Stimulated activated CD8-positive, alpha-beta memory T cell treated with anti-CD3 and anti-CD28 coated beads, Interleukin-4, amount 100 ng/mL, for 24 hours (primary cell): ENCODE measurements around the gene MAGEA2B.
"Not testable (repeated sequence)": the region's sequence is repeated elsewhere in the genome, so short reads cannot be mapped to it uniquely, and the experiment has no call there.

Experiments used
- DNase-seq: peaks from one replicate; pipeline ENCODE4 v3.0.0-alpha.2; 2020; ENCODE audit warnings: low read depth

Gene MAGEA2B

GRCh38 chrX:152713815-152714787 lies at the start of gene MAGEA2B:
Gene MAGEA2B (plus strand): TSS chrX:152714628. CDS start chrX:152717107, 2,479 bp downstream.
- DNase-seq = not testable (repeated sequence)

GRCh38 chrX:152674135-152674534 lies 40.3 kb upstream of the MAGEA2B start:
- DNase-seq = no peak

GRCh38 chrX:152674652-152675051 lies 39.8 kb upstream of the MAGEA2B start:
- not testable (repeated sequence) for DNase-seq

- DNase-seq = not testable (repeated sequence)
Measured at GRCh38 chrX:152681012-152681411, 33.4 kb upstream of the MAGEA2B start.

GRCh38 chrX:152697952-152698931 lies 16.2 kb upstream of the MAGEA2B start, which contains the start of gene MAGEA3:
Gene MAGEA3 (plus strand): TSS chrX:152698794. CDS start chrX:152700833, 2,039 bp downstream.
- not testable (repeated sequence) for DNase-seq

- DNase-seq = not testable (repeated sequence)
Measured at GRCh38 chrX:152700390-152700789, 14.0 kb upstream of the MAGEA2B start.

- DNase-seq = not testable (repeated sequence)
Measured at GRCh38 chrX:152706500-152706899, 7.9 kb upstream of the MAGEA2B start.

GRCh38 chrX:152709173-152709572 lies 5.3 kb upstream of the MAGEA2B start, which contains the start of gene CSAG2:
Gene CSAG2 (minus strand): TSS chrX:152709273. CDS start chrX:152709112, 161 bp downstream.
- DNase-seq = not testable (repeated sequence)

- not testable (repeated sequence) for DNase-seq
Measured at GRCh38 chrX:152713195-152713594, 1.2 kb upstream of the MAGEA2B start.

- DNase-seq = no peak
Measured at GRCh38 chrX:152725409-152725808, 11.0 kb downstream of the MAGEA2B start.

GRCh38 chrX:152733261-152733975 lies 19.0 kb downstream of the MAGEA2B start, which contains the start of the genes CSAG1 and MAGEA12:
Gene CSAG1 (minus strand): TSS chrX:152733721. CDS start chrX:152732460, 1,261 bp downstream.
Gene MAGEA12 (plus strand): TSS chrX:152733757. CDS start chrX:152736162, 2,405 bp downstream.
- DNase-seq = no peak

GRCh38 chrX:152734143-152734858 lies 19.9 kb downstream of the MAGEA2B start:
- not testable (repeated sequence) for DNase-seq

- no peak for DNase-seq
Measured at GRCh38 chrX:152735101-152735500, 20.7 kb downstream of the MAGEA2B start.

- no peak for DNase-seq
Measured at GRCh38 chrX:152735860-152736511, 21.6 kb downstream of the MAGEA2B start.

GRCh38 chrX:152736528-152736927 lies 22.1 kb downstream of the MAGEA2B start:
- DNase-seq = not testable (repeated sequence)

GRCh38 chrX:152738560-152738959 lies 24.1 kb downstream of the MAGEA2B start:
- DNase-seq = no peak

- DNase-seq = not testable (repeated sequence)
Measured at GRCh38 chrX:152753686-152754650, 39.5 kb downstream of the MAGEA2B start, which contains the start of gene MAGEA2. Gene MAGEA2 (minus strand): TSS chrX:152753842. CDS start chrX:152751363, 2,479 bp downstream.

- not testable (repeated sequence) for DNase-seq
Measured at GRCh38 chrX:152754871-152755270, 40.4 kb downstream of the MAGEA2B start.
